ENCODE results near the gene GTF2IRD1. TPM values are rescaled to one million over a fixed set of nuclear protein-coding genes. Genes with fewer than 3 reads are reported as not detected.

The GTF2IRD1 gene
- total and polyA plus RNA-seq, 2 experiments from 2014 or later: 28.7 to 37.1 TPM

DNA sequence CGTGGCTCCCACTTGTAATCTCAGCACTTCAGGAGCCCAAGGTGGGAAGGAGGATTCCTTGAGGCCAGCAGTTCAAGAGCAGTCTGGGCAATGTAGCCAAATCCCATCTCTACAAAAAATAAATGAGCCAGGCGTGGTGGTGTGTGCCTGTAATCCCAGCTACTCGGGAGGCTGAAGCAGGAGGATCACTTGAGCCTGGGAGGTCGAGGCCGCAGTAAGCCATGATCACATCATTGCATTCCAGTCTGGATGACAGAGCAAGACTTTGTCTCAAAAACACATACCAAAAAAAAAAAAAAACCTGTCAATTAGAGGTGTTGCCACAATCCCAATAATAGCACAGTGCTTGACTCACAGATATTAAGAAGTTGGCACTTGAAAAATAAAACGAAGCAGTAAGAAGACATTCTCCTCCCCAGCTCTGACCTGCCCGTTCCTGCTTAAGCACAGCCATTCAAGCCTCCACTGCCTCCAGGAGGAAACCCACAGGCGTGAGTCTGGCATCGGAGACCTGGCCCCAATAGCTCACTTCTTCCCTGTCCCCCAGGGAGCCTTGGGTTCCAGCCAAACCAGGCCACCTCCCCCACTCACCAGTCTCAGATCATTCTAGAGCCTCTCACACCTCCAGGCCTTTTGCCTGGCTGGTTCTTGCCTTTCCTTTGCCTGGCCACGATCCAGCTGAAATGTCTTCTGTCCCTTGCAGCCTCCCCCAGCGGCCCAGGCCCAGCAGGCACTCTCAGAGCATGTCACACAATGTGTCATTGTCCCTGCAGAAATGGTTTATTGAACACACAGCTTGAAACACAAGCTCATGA is 158.5 kb downstream of the GTF2IRD1 start:
- Histone ChIP-seq H3K9me2 (ENCODE audit: insufficient read depth) (no peaks in the 10 kb centered on the region), H3K27me3 (ENCODE audit: insufficient read depth) (no peaks in the 10 kb centered on the region), H4K20me1 (replicated peaks; ENCODE audit: insufficient read depth) (no peaks in the 10 kb centered on the region), H3K4me1 (ENCODE audit: insufficient read depth) (peaks cover 5% of the 10 kb centered on the region), H3K79me2 (replicated peaks; ENCODE audit: insufficient read depth) (no peaks in the 10 kb centered on the region), H3K4me2 (no peak overlapping the region), H3K36me3 (ENCODE audit: insufficient read depth) (no peaks in the 10 kb centered on the region), H3F3A (replicated peaks; ENCODE audit: low read depth) (no peaks in the 10 kb centered on the region), H2AFZ (peak overlapping the region; percentile 78; the same call in 1 of the 2 replicates), H3K27ac (ENCODE audit: low read depth) (no peak overlapping the region), H3K4me3 (no peak overlapping the region)
- Mint-ChIP-seq H3K4me1 (peaks cover 17% of the 10 kb centered on the region), H3K4me3 (no peak overlapping the region), H3K9me3 (no peaks in the 10 kb centered on the region), H3K27ac (peak overlapping the region; percentile 56; the same call in 1 of the 2 replicates), H3K36me3 (ENCODE audit: low read depth) (peaks cover under 1% of the 10 kb centered on the region; the same call in 1 of the 3 replicates), H3K27me3 (ENCODE audit: insufficient read depth, low read depth, poor library complexity) (peaks cover 7% of the 10 kb centered on the region)
- TF ChIP-seq ETS1 (IDR thresholded peaks at IDR 0.05): no peak
- no peak for TF ChIP-seq EZH2 (IDR thresholded peaks at IDR 0.05; ENCODE audit: low read depth, unreplicated experiment)
- TF ChIP-seq EZH2phosphoT487 (IDR thresholded peaks at IDR 0.05; ENCODE audit: unreplicated experiment): no peak
- no peak for TF ChIP-seq ZNF462 (CRISPR knock-in tag; IDR thresholded peaks at IDR 0.05)
- TF ChIP-seq CTCF (conservative IDR thresholded peaks at IDR 0.05; ENCODE audit: low read depth in 2 of 2): no peak
- no peak for TF ChIP-seq STAT1 (IDR thresholded peaks at IDR 0.05; ENCODE audit: unreplicated experiment)
- TF ChIP-seq NANOG (IDR thresholded peaks at IDR 0.05; ENCODE audit: borderline replicate concordance): no peak
- DNase-seq (ENCODE audit: low spot score) (peak; percentile 45), ATAC-seq (peak; percentile 61)
